Testis (tissue), 2 donors: ENCODE results near the gene LYPD6B.

Experiments
- CTCF ChIP-seq, 3 experiments: fragments of 450-650 bp in 2 of 3; fragments of 200-600 bp in 1 of 3; sonication (generic) in 1 of 3; IDR thresholded peaks; one replicate each; pipeline ENCODE4 v1.5.1; 2016 to 2019; ENCODE audit warnings: antibody characterized with exemption in 3 of 3, mild to moderate bottlenecking in 2 of 3, moderate library complexity in 1 of 3
- POLR2A ChIP-seq: fragments of 450-650 bp; IDR thresholded peaks from one replicate; pipeline ENCODE4 v1.6.1; 2017; ENCODE audit warnings: antibody characterized with exemption, mild to moderate bottlenecking, moderate library complexity

GRCh38 chr2:149103081-149103620, 64.7 kb downstream of the LYPD6B start:
- TF ChIP-seq CTCF (IDR thresholded peaks at IDR 0.05) (no peak), POLR2A (no peak)
